HepG2 (cell line): Measurements from ENCODE around the gene GUCY2C. TPM values are rescaled to one million over a fixed set of nuclear protein-coding genes. Genes with fewer than 3 reads are reported as not detected.

Source experiments
- ATAC-seq: fragments of 200-7000 bp; cut with Tn5 transposase; 3 replicates; pipeline ENCODE4 v1.9.1; 2020; ENCODE audit warnings: mild to moderate bottlenecking, moderate library complexity
- BruUV-seq: library from RNA; stranded (reverse); fragments of 400-500 nt; replicated peaks from 2 replicates; lab custom pipeline; 2021; lab: Mats Ljungman, UMichigan
- CTCF ChIA-PET: fragments of 300-600 bp; formaldehyde crosslinking; extraction: SDS; loops from one replicate; lab custom pipeline; 2021; ENCODE audit warnings: low total read pairs, inconsistent platforms, low intra/inter-chr PET ratio; lab: Yijun Ruan, JAX
- POLR2A ChIA-PET: fragments of 350-600 bp; sonication (Branson Sonifier 250); formaldehyde crosslinking; loops from one replicate; lab custom pipeline; 2020; ENCODE audit warnings: antibody characterized with exemption, inconsistent platforms; lab: Yijun Ruan, JAX
- DNase-seq: peaks from one replicate; pipeline ENCODE4 v3.0.0-alpha.2; 2015; ENCODE audit warnings: low spot score
- FAIRE-seq: peaks from 3 replicates; lab custom pipeline; 2011; peaks lifted over from hg19 to GRCh38; lab: Jason Lieb, UNC
- H2AFZ ChIP-seq: one replicate; pipeline ENCODE4 v1.6.1; 2011; ENCODE audit warnings: low read length, inconsistent platforms
- H3K27ac ChIP-seq: fragments of 300-600 bp; 3 replicates; pipeline ENCODE4 v1.8.0; 2011; ENCODE audit warnings: mixed run types, mild to moderate bottlenecking, mixed read lengths, low read length, inconsistent platforms; ENCODE audit not compliant: insufficient read depth; ENCODE audit errors: extremely low read length
- H3K27me3 ChIP-seq, 2 experiments: fragments of 200-600 bp in 1 of 2; 2 replicates in 1 of 2; 3 replicates in 1 of 2; pipeline versions ENCODE4 v1.6.0 to v1.8.0; 2011; ENCODE audit warnings: low read length in 2 of 2, mild to moderate bottlenecking in 2 of 2, moderate library complexity in 2 of 2, inconsistent platforms in 1 of 2; ENCODE audit not compliant: insufficient read depth in 2 of 2, control insufficient read depth in 1 of 2
- H3K36me3 ChIP-seq, 2 experiments: fragments of 200-600 bp in 1 of 2; replicated peaks in 1 of 2; 2 replicates in 1 of 2; 3 replicates in 1 of 2; pipeline versions ENCODE4 v1.5.1 to v1.8.0; 2011; ENCODE audit warnings: low read length in 2 of 2, inconsistent platforms in 1 of 2; ENCODE audit not compliant: insufficient read depth in 2 of 2, control insufficient read depth in 1 of 2
- H3K4me1 ChIP-seq: 2 replicates; pipeline ENCODE4 v1.5.1; 2012; ENCODE audit warnings: low read length, inconsistent platforms; ENCODE audit not compliant: insufficient read depth
- H3K4me2 ChIP-seq: 2 replicates; pipeline ENCODE4 v1.6.0; 2011; ENCODE audit warnings: low read depth, low read length, inconsistent platforms
- H3K4me3 ChIP-seq, 3 experiments: fragments of 200-600 bp in 1 of 3; sonication (generic), shearing (Covaris generic) in 1 of 3; replicated peaks in 1 of 3; 2 replicates each; pipeline ENCODE4 v1.5.1; 2011 to 2016; ENCODE audit warnings: low read length in 3 of 3, inconsistent platforms in 2 of 3, low read depth in 2 of 3, mild to moderate bottlenecking in 2 of 3, control low read depth in 1 of 3, mixed read lengths in 1 of 3; ENCODE audit not compliant: insufficient read depth in 1 of 3
- H3K79me2 ChIP-seq: one replicate; pipeline ENCODE4 v1.6.1; 2011; ENCODE audit warnings: low read length, inconsistent platforms; ENCODE audit not compliant: insufficient read depth
- H3K9ac ChIP-seq: 2 replicates; pipeline ENCODE4 v1.6.0; 2011; ENCODE audit warnings: mild to moderate bottlenecking, low read depth, low read length, inconsistent platforms; ENCODE audit not compliant: insufficient read depth
- H3K9me3 ChIP-seq: 2 replicates; pipeline ENCODE4 v1.5.1; 2012; ENCODE audit warnings: mild to moderate bottlenecking, low read length
- H4K20me1 ChIP-seq: 2 replicates; pipeline ENCODE4 v1.6.0; 2011; ENCODE audit warnings: inconsistent platforms, mild to moderate bottlenecking, low read length, moderate library complexity; ENCODE audit not compliant: insufficient read depth
- HCFC1 ChIP-seq: fragments of 150-350 bp; IDR thresholded peaks from 2 replicates; pipeline ENCODE4 v1.6.1; 2014; ENCODE audit warnings: low read depth, low read length
- KDM6A ChIP-seq: IDR thresholded peaks from 2 replicates; pipeline ENCODE4 v1.6.1; 2016; ENCODE audit warnings: low read depth
- MED8 ChIP-seq: sonication (generic); formaldehyde crosslinking; IDR thresholded peaks from 2 replicates; pipeline ENCODE4 v1.8.1; 2023; ENCODE audit warnings: mild to moderate bottlenecking, missing genetic modification reagents; ENCODE audit not compliant: insufficient replicate concordance
- RAD21 ChIP-seq: fragments of 450-650 bp; formaldehyde crosslinking; IDR thresholded peaks from 2 replicates; pipeline ENCODE4 v1.5.0; 2020; ENCODE audit warnings: mild to moderate bottlenecking
- SCMH1 ChIP-seq: sonication (generic); formaldehyde crosslinking; IDR thresholded peaks from 2 replicates; pipeline ENCODE4 v1.9.0; 2021; ENCODE audit warnings: missing genetic modification reagents, mild to moderate bottlenecking, borderline replicate concordance
- SRY ChIP-seq: sonication (generic); formaldehyde crosslinking; IDR thresholded peaks from 2 replicates; pipeline ENCODE4 v1.8.0; 2022; ENCODE audit warnings: mild to moderate bottlenecking, missing genetic modification reagents
- ZBED4 ChIP-seq: sonication (generic); formaldehyde crosslinking; IDR thresholded peaks from 2 replicates; pipeline ENCODE4 v1.4.0; 2020; ENCODE audit warnings: missing genetic modification reagents, borderline replicate concordance
- ZC3H13 ChIP-seq: sonication (generic); formaldehyde crosslinking; IDR thresholded peaks from 2 replicates; pipeline ENCODE4 v1.8.1; 2023; ENCODE audit warnings: mild to moderate bottlenecking, missing genetic modification reagents, moderate library complexity
- ZNF136 ChIP-seq: sonication (generic); formaldehyde crosslinking; IDR thresholded peaks from 2 replicates; pipeline ENCODE4 v1.8.1; 2022; ENCODE audit warnings: low read depth, mild to moderate bottlenecking, moderate library complexity, missing genetic modification reagents
- ZNF18 ChIP-seq: sonication (generic); formaldehyde crosslinking; IDR thresholded peaks from 2 replicates; pipeline ENCODE4 v1.8.0; 2022; ENCODE audit warnings: mild to moderate bottlenecking, missing genetic modification reagents; ENCODE audit not compliant: insufficient replicate concordance
- ZNF343 ChIP-seq: sonication (generic); formaldehyde crosslinking; IDR thresholded peaks from 2 replicates; pipeline ENCODE4 v1.4.0; 2020; ENCODE audit warnings: mild to moderate bottlenecking, missing genetic modification reagents
- ZNF652 ChIP-seq: IDR thresholded peaks from 2 replicates; pipeline ENCODE4 v1.6.1; 2016; ENCODE audit warnings: low read depth, borderline replicate concordance
- WGBS: methylation state at CpG from one replicate; pipeline ENCODE4 v1.1.6; 2017; ENCODE audit warnings: low lambda C conversion rate; 5-methylcytosine and 5-hydroxymethylcytosine counted together
- in situ Hi-C: cut with HindIII; loops from 2 replicates; pipeline ENCODE4 v1.10.0; 2017; ENCODE audit warnings: low pct_unique_long_range_greater_than_20kb; ENCODE audit not compliant: extremely low pct_ligation_motif_present
- intact Hi-C: fragments of 100-400 bp; cut with micrococcal nuclease; formaldehyde crosslinking; loops from one replicate; pipeline ENCODE4 v1.10.0; 2022; ENCODE audit not compliant: unreplicated experiment
- polyA plus RNA-seq, 8 experiments: library from polyadenylated mRNA; depleted of rRNA in 3 of 8; stranded (reverse) in 7 of 8; unstranded in 1 of 8; fragments of >200 nt; fragmentation: Illumina TruSeq in 4 of 8; extraction: Trizol in 4 of 8; gene quantifications; 2 replicates each; pipeline versions ENCODE4 v1.2.1 to v1.2.3, GENCODE V29; 2011 to 2016; ENCODE audit warnings: low read depth in 4 of 8, missing spikeins in 1 of 8, mixed read lengths in 1 of 8; ENCODE audit not compliant: insufficient read depth in 1 of 8
- total RNA-seq, 5 experiments: library from RNA; depleted of rRNA; stranded (reverse); fragments of >200 nt; fragmentation: Illumina TruSeq; extraction: Trizol; gene quantifications; 2 replicates each; pipeline ENCODE4 v1.2.3, GENCODE V29; 2016; ENCODE audit warnings: low read depth in 1 of 5

GUCY2C gene
- total and polyA plus RNA-seq, 2 of the 13 experiments (the other 11 are each of a cell fraction or from before 2014, with no cell fraction given) = not detected

- Histone ChIP-seq H3K4me2 (no peak overlapping the region), H3K4me3 (no peak overlapping the region), H3K27ac (no peak overlapping the region), H4K20me1 (no peaks in the 10 kb centered on the region), H3K36me3 (no peaks in the 10 kb centered on the region), H3K79me2 (no peaks in the 10 kb centered on the region), H2AFZ (no peak overlapping the region), H3K9ac (no peak overlapping the region), H3K4me1 (no peaks in the 10 kb centered on the region), H3K9me3 (peaks cover 15% of the 10 kb centered on the region), H3K27me3 (no peaks in the 10 kb centered on the region; a peak in 1 of 5 replicates)
- BruUV-seq = no TSS peak
- DNase-seq (no peak), ATAC-seq (no peak), FAIRE-seq (no peak)
- POLR2A ChIA-PET = no interaction called here
- CTCF ChIA-PET = no interaction called here
- in situ Hi-C loops (no loop called here), intact Hi-C loops (no loop called here)
- TF ChIP-seq ZNF18 (CRISPR knock-in tag) (no peak), ZNF136 (CRISPR knock-in tag) (no peak), SRY (CRISPR knock-in tag) (no peak), ZBED4 (no peak), KDM6A (no peak), ZNF343 (CRISPR knock-in tag) (no peak), ZC3H13 (no peak), RAD21 (CRISPR knock-in tag) (no peak), ZNF652 (CRISPR knock-in tag) (no peak), SCMH1 (no peak), HCFC1 (no peak), MED8 (CRISPR knock-in tag) (no peak)
- WGBS = 23% methylated on average over 3 of the region's 3 CpGs
These were observed 83.4 kb downstream of the GUCY2C start for GRCh38 chr12:14612898-14613445.
